ENCODE measurements around the gene HGS.

Gene HGS

DNA sequence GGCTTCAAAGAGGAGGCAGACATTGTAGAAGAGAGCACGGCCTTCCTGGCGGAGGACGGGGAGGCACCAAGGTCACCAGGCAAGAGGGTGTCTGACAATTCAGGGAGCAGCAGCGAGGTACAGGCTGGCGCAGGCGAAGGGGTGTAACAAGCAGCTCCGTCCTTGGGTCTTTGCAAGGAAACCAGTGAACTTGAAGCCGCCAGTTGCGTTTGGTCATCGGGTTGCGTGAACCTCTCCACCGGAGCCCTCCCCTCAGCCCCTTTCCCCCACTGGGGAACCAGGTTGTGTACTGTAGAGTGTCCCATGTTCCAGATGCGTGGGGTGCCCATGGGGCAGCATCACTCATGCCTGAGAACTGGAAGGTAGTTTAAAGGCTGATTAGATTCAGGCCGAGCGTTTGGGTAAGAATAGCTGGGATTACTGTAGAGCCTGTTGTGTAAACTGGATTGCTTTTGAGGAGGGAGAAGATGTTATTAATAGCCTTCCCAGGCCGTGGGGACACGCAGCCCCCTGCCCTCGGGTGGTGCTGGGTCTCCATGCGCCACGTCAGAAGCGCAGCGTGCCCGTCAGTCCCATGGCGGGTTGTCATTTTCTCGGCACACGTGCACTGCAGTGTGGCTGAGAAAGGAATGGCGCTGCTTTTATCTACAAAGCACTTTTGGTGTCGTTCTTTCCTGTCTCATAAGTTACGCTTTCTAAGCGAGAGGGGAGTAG, 21.9 kb downstream of the HGS start:
- in situ Hi-C loops (cut with HindIII; ENCODE audit: low pct_ligation_motif_present, low sequenced_read_pairs): no loop called here
- H3K4me3 ChIP-seq (ENCODE audit: low read depth, low read length): no peak overlapping the region

DNA sequence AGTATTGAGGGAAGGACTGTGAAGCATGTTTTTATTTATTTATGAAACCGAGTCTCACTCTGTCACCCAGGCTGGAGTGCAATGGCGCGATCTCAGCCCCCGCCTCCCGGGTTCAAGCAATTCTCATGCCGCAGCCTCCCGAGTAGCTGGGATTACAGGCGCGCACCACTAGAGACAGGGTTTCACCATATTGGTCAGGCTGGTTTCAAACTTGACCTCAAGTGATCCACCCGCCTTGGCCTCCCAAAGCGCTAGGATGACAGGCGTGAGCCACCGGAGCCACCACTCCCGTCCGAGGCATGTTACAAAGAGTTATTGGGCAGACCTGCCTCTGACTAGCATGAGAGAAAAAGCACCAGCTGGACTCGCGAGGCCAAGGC, 22.4 kb downstream of the HGS start:
- no peaks in the 10 kb centered on the region for H3K27me3 ChIP-seq (replicated peaks)
- H3K36me3 ChIP-seq (replicated peaks): peaks cover 44% of the 10 kb centered on the region
- DNase-seq: no peak
- TF ChIP-seq, protein P1, sequence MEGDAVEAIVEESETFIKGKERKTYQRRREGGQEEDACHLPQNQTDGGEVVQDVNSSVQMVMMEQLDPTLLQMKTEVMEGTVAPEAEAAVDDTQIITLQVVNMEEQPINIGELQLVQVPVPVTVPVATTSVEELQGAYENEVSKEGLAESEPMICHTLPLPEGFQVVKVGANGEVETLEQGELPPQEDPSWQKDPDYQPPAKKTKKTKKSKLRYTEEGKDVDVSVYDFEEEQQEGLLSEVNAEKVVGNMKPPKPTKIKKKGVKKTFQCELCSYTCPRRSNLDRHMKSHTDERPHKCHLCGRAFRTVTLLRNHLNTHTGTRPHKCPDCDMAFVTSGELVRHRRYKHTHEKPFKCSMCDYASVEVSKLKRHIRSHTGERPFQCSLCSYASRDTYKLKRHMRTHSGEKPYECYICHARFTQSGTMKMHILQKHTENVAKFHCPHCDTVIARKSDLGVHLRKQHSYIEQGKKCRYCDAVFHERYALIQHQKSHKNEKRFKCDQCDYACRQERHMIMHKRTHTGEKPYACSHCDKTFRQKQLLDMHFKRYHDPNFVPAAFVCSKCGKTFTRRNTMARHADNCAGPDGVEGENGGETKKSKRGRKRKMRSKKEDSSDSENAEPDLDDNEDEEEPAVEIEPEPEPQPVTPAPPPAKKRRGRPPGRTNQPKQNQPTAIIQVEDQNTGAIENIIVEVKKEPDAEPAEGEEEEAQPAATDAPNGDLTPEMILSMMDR (IDR thresholded peaks at IDR 0.05; ENCODE audit: low read depth, low read length, missing control alignments): no peak
- no peak overlapping the region for H3K27ac ChIP-seq
- no peak overlapping the region for H3K4me3 ChIP-seq (ENCODE audit: low read depth, low read length)
- in situ Hi-C loops (cut with HindIII; ENCODE audit: low pct_ligation_motif_present, low sequenced_read_pairs): no loop called here

More for the DNA sequence above, 21.9 kb downstream of the HGS start:
- no peak for DNase-seq
- TF ChIP-seq, protein P1 (IDR thresholded peaks at IDR 0.05; ENCODE audit: low read depth, low read length, missing control alignments): no peak
- peaks cover 49% of the 10 kb centered on the region for H3K36me3 ChIP-seq (replicated peaks)
- no peaks in the 10 kb centered on the region for H3K27me3 ChIP-seq (replicated peaks)
- no peak overlapping the region for H3K27ac ChIP-seq

DNA sequence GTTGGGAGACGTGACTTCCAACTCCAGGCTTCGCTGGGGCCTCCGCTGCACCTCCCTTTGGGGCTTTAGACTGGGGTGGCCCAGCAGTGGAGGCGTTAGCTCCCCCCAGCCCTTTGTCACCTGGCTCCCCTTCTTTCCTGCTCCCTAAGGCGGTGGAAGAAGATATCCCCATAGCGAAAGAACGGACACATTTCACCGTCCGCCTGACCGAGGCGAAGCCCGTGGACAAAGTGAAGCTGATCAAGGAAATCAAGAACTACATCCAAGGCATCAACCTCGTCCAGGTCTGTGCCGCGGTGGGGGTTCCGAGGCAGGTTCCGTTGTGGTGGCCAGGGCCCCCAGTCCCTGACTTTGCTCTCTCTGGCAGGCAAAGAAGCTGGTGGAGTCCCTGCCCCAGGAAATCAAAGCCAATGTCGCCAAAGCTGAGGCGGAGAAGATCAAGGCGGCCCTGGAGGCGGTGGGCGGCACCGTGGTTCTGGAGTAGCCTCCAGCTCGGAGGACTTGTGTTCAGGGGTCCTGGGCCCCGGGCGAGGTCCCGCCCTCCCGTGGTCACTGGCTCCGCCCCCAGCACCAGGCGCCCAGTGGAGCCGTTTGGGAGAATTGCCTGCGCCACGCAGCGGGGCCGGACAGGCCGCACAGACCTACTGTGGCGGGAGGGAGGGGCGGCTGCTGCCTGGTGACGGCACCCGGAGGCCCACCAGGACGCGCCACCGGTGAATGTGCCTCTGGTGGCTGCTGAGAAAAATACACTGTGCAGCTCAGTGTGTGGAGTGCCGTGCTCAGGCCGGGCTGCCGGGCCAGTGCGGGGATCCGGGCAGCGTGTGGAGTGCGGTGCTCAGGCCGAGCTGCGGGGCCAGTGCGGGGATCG, 23.2 kb downstream of the HGS start:
- in situ Hi-C loops (cut with HindIII; ENCODE audit: low pct_ligation_motif_present, low sequenced_read_pairs): no loop called here
- Histone ChIP-seq H3K4me3 (ENCODE audit: low read depth, low read length) (no peak overlapping the region), H3K27ac (no peak overlapping the region), H3K27me3 (replicated peaks) (no peaks in the 10 kb centered on the region), H3K36me3 (replicated peaks) (peaks cover 37% of the 10 kb centered on the region)
- no peak for DNase-seq
- TF ChIP-seq, protein P1 (IDR thresholded peaks at IDR 0.05; ENCODE audit: low read depth, low read length, missing control alignments): no peak

- in situ Hi-C loops (cut with HindIII; ENCODE audit: low pct_ligation_motif_present, low sequenced_read_pairs): no loop called here
- no peak for DNase-seq
These were observed 24.2 kb downstream of the HGS start for GRCh38 chr17:81707725-81708646.

DNA sequence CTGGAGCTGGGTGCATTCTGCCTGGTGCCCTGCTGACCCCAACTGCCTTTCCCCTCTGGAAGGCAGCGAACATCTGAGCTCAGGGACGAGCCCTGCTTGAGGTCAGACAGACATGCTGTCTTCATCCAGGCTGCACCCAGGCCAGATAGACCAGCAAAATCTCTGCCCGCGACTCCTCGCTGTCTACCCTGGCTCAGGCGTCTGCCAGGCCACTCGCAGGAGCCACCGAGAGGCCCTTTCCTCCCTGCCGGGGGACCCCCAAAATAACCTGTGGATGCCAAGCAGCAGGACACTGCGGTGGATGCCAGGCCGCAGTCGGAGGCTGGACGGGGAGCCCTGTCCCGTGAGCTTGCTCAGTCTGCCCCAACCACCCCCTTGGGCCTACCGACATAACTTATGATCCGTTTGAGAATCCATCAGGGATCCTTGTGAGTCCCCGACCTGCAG, 25.0 kb downstream of the HGS start:
- TF ChIP-seq, protein P1 (IDR thresholded peaks at IDR 0.05; ENCODE audit: low read depth, low read length, missing control alignments): no peak
- in situ Hi-C loops (cut with HindIII; ENCODE audit: low pct_ligation_motif_present, low sequenced_read_pairs): no loop called here
- no peak for DNase-seq
- Histone ChIP-seq H3K4me3 (ENCODE audit: low read depth, low read length) (no peak overlapping the region), H3K36me3 (replicated peaks) (peaks cover 37% of the 10 kb centered on the region), H3K27me3 (replicated peaks) (no peaks in the 10 kb centered on the region), H3K27ac (no peak overlapping the region)

More at GRCh38 chr17:81707725-81708646, 24.2 kb downstream of the HGS start:
- Histone ChIP-seq H3K4me3 (ENCODE audit: low read depth, low read length) (no peak overlapping the region), H3K36me3 (replicated peaks) (peaks cover 37% of the 10 kb centered on the region), H3K27ac (no peak overlapping the region), H3K27me3 (replicated peaks) (no peaks in the 10 kb centered on the region)
- TF ChIP-seq, protein P1 (IDR thresholded peaks at IDR 0.05; ENCODE audit: low read depth, low read length, missing control alignments): no peak
